Activated effector memory CD4-positive, alpha-beta T cell treated with Interleukin-2 at 50 U/mL for 16 hours (primary cell): Measurements from ENCODE around the gene XRCC4.
"Not testable (repeated sequence)": the region's sequence is repeated elsewhere in the genome, so short reads cannot be mapped to it uniquely, and the experiment has no call there.

Experiments used
- DNase-seq: peaks from one replicate; pipeline ENCODE4 v3.0.0-alpha.2; 2020

XRCC4 gene

DNA sequence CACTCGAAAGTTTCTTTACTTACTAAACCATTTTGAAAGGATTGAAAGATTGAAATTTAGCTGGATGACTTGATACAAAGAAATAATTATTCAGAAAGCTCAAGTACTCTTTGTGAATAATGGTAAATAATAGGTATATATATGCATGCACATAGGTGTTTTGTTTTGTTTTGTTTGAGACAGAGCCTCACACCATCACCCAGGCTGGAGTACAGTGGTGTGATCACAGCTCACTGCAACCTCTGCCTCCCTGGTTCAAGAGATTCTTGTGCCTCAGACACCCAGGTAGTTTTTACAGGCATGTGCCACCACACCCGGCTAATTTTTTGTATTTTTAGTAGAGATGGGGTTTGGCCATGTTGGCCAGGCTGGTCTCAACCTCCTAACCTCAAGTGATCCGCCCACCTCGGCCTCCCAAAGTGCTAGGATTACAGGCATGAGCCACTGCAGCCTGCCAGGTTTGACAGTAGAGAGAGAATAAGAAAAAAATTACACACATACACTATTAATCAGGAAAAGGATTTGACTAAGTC lies 278.2 kb downstream of the XRCC4 start:
- DNase-seq: not testable (repeated sequence)

DNA sequence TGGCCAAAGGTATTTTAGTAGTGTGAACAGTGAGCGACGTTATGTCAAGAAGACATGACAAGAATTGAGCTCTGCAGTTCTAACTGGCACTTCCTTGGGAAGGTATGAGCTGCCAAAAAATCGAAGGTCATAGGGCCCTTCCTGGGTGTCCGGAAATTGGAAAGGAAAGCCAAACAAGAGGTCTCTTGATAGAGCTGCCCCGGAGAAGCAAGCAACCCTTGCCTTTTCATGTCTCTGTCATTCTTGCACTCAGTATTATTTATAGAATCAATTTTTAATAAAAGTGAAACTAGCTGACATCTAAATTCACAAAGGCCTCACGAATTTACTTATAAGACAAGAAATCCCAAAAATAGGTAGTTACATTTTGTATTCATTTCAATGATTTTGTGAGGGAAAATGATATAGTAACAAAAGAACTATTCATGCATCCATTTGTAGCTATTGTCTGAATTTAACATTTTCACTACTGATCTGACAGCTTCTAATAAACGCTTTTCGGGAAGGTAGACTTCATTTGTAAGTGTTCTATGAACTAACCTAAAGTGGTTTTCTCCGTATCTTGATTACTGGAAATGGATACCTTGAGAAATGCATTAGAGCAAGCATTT lies 280.4 kb downstream of the XRCC4 start:
- no peak for DNase-seq

DNA sequence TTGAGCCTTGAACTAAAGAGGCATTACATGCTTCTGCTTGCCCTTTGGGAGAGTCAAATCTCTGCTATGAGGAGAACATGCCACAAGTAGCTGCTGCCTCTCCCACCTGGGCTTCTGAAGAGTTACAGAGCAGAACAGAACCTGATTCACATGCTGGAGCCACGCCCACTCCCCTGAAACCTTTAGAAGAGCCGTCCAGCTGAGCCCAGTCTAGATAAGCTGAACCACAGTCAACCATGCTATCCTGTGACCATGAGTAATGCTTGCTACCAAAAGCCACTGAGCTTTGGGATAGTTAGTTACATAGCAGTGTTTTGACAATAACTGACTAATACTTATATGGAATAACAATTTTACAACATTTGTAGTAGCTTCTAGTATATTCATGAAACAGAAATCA lies 283.2 kb downstream of the XRCC4 start:
- no peak for DNase-seq

DNA sequence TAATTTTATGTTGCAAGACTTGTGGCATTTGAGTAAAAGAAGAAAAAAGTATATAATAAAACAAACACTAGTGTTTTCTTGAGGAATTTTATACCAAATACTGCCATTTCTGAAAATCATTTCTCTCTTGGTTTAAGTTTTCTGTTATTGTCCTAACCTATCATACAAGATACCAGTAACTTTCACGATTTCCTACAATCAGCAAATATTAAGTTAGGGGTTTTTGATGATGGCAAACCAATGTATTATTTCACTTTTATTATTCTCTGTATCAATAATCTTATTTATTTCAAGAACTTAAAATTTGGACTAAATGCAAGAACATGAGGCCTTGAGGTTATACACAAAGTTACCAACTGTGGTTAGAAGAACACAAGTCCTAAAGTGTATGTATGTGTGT lies 285.2 kb downstream of the XRCC4 start:
- DNase-seq: no peak

DNA sequence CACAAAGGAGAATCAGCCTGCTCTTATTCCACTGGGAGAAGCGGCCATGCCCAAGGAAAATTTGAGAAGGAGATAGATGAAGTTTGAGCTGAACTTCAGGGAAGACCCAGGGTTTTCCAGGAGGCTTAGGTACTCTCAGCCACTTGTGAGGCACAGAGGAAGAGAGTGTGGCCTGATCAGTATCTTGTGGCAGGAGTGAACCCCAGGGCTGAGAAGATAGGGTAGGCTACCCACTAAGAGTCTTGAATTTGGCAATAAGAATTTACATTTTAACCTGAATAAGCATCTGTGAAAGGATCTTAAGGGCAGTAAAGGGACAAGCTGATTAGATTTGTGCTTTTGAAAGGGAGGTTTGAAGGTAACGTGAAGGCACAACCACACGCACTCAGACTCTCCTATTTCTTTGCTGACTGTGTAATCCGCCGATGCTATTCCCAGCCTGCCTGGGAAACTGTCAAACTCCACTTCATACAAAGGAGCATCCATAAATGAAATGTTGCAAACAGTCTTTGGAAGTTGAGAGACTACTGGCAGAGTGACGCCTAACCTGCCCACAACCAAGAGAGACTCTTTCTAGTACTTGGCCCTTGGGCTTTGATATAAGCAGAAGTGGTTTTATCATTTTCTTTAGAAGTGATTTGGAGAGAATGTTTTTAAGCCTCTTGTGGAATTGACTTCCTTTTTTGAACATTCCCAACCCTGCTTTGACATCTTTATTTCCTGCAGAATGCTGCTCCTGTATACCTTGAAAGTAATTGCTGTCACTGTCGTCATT lies 286.0 kb downstream of the XRCC4 start:
- DNase-seq: no peak

DNA sequence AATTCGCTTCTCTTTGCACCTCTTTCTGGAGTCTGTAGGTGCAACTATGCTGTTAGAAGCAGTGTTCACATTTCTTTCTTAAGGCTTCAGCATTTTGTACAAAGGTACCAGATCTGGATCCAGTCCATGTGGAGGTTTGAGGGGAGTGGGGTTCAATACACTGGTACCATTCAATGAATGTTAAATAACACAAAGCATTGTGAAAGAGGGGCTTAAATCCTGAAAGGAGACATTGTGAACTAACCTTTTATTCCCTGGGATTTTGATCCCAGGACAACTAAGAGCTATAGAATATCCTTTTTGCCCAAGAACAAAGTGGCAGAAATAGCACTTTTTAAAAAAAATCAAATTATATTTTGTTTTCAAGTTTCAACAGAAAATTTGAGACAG lies 286.5 kb downstream of the XRCC4 start:
- no peak for DNase-seq

DNA sequence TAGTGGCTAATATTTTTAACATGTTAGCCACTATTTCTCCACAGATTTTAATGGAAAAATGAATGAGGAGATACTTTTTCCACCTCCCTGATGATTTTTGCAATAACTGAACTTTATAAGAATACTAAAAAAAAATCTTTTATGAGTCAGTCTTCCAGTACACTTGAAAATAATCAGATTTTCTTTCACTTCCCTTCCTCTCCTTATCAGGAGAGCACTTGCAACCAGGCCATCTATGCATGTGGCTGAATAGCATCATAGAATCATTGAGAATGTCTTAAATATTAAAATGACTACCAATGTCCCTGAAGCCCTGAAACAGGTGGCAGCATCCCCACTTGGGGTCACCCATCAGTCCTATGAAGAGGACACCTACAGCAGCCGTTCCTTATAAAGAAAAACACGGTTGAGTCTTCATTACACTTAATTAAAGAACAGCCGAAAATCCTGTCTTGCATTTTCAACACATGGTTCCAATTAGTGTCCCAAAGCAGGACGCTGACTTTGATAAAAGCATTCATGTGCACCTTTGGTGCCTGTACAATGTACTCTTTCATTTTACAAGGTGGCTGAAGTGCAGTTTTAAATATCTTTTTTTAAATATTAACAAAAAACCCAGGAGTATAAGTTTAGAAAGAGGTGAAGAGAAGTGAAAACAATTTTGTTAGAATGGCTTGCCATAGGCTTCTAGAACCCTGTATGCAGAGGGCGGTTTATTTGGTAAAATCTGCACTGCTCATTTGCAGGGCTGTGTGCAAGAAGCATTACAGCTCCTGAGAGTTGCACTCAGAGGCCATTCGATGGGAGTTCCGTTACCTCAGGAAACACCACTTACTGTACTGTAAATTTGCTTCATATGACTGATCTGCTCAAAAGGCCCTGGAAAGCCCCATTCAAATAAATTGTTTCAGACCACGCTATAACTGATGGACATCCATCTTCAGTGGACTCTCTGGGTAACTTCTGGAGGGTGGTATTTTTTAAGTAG lies 287.3 kb downstream of the XRCC4 start:
- DNase-seq: no peak

DNA sequence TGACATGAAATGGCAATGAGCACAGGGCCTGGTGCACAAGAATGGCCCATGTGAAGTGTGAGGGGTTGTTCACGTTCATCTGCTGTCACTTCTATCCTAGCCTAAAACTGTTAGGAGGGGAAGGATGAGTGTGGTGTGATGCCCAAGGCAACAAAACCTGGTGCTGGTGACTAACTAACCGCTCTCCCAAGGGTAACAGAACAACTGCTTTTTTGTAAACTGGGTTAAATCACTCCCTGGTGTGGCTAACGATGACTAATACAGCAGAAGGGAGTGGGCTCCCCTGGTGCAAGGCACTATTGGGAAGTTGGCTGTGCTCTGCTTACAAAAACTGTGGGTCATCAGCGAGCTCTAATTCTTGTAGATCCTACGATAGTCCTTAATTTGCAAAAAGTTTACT lies 291.0 kb downstream of the XRCC4 start:
- no peak for DNase-seq

DNA sequence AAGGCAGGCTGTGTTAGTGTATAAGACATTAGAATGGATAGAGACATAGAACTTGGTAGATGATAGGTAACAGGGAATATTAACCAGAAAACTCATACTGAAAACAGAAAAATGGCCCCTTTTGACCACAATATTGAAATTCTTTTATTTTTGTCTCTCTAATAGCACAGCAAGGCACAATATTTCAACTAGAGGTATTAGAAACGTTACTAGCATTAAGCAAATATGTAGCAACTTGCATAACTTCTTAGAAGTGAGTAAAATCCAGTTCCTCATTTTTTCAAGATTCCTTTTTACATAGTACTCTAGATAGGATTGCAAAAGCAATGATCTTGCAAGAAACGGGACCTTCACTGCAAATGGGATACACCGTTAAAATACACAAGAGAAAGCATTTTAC lies 291.5 kb downstream of the XRCC4 start:
- no peak for DNase-seq

DNA sequence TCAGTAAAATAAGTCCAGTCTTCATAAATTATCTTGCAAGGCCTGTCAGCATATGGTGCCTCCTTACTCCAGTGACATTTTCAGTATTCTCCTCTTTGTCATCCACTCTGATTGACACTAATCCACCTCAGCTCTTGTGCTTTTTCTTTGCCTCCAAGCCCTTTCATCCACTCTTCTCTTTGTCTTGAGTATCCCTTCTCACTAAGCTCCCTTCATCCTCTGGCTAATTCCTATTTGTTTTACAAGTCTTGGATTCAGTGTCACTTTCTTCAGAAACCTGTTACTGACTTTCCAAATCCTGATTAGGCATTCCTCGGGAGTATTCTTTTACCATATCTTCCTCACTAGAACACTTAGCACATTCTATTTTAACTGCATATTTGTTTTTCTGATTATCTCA lies 293.6 kb downstream of the XRCC4 start:
- DNase-seq: no peak

DNA sequence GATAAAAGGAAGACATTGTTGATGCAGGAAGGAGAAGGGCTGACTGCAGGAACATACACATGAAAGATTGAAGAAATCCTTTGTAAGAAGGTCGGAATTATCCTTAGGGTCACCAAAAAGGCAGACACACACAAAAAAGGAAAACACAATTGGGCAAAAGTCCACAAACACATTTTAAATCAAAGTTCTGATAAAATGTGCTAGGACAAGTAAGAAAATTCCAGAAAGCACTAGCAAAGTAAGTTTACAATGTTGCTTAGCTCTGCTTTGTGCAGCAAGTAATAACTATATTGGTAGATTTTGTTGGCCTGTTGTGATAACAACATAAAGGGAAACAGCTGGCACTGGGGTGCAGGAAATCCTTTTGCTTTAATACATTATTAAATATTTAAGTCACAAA lies 294.4 kb downstream of the XRCC4 start:
- no peak for DNase-seq

DNA sequence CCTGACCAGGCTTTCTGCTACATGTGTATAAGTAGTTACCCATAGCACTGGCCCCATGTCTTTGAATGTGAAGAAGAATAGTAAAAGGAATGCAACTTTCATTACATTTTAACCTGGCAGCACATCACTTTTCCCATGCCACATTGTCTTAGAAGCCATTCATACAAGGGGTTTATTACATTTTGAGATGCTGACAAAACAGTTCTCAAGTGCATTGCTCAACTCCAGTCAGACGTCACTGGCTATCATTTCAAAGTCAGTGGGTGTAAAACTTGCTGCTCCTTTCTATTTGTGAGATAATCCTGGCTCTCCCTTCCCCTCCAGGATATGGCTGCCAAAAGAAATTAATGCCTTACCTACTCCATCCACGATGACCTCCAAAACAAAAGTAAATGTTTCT lies 297.2 kb downstream of the XRCC4 start:
- no peak for DNase-seq

DNA sequence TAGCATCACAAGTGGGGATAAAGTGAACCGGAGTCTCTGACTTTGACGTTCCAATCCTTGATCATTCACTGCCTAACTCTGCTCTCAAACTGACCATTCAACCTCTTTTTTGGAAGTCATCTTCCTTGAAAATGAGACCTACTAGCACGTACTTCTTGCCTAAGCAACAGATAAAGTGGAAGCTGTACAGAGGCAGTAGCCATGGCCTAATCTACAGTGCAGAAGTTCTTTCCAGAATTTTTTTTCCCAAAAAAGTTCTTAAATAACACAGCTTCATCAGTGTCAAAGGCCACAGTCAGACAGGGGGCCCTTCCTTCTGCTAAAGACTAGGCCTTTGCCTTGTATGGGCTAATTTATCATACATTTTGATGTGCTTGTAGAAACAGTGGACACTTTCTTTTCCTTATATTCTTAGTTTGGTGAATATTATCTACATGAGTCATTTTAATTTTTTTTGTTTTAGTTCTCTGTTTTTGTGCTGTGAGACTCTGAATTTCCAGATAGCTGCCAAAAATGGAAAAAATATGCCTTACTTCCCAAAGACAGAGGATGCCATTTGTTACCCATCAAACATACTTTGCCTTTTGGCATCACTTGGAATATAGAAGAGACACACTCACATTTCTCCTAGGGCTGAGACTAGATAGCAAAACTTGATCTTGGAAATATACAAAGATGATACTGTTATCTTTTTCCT lies 297.9 kb downstream of the XRCC4 start:
- DNase-seq: no peak

DNA sequence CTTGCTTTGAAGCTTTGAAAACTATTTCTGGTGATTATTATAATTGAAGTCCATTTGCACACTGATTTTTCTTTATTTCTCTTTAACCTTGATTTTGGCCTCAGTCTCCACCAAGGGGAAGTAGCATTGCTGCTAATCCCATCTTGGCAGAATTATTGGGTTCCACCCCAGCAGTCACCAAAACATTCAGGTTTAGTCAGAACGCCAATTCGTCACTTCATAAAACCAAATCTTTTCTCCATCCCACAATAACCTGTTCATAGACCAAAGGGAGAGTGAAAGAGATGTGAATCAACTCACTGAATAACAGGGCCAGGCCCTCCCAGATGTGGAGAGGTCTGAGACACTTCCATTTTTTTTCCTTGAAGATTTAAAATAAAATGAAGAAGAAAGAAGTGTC lies 299.1 kb downstream of the XRCC4 start:
- DNase-seq: no peak

DNA sequence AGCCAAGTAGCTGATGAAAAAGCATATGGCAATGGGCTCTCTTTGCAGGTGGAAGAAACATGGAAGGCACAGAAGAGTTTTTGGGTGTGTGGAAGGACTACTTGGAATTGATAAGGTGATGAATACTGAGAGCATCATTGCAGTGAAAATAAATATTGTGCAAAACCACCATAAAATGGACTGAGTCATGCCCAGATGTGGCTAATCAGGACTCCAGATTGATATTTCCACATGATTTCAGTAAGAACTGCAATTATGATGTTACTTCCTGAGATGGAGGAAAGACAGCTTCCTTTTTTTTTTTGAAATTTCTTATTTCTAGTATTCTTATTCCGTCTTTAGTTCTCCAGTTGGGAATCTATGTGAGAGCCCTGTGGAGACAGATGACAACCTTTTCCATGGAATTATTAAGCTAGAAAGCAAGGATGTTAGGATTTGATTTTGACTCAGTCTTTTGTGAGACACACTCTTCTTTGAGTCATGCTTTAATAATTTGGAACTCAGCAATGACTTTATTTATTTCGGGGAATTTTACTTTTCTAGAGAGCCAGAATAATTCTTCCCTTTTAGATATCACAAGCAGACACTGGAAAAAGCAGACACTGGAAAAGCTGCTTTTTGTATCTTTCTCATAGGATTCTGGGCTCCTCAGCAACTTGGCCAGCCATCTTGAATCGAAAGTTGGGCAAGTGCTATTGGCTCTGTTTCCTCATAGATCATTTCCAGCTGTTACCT lies 300.0 kb downstream of the XRCC4 start:
- DNase-seq: no peak

DNA sequence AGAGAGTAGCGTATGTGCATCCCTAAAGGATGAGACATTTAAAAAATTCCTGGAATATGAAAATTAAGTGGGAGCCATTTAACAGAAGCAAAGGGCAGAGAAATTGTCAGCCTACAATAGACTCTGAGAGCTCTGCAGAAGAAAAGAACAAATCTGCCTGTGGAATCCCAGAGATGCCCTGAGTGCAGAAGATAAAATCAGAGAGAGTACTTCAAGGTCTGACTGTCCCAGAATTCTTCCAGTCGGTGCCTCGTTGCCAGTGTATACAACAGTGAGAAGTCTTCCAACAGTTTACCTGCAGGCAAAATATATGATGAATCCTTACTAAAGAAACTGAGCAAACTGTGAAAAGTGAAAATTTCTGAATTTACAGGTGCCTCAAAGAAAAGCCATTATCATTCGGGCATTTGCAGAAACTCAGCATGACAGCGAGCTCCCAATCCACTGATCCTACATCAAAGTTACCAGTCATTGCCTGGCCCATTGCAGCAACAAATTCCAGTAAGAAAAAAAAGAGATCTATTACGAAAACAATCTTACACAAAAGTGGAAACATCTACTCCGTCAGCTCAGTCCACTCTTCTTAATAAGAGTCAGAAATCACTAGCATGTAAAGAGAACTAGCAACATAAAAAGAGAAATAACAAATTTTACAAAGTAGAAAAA lies 301.4 kb downstream of the XRCC4 start:
- no peak for DNase-seq

DNA sequence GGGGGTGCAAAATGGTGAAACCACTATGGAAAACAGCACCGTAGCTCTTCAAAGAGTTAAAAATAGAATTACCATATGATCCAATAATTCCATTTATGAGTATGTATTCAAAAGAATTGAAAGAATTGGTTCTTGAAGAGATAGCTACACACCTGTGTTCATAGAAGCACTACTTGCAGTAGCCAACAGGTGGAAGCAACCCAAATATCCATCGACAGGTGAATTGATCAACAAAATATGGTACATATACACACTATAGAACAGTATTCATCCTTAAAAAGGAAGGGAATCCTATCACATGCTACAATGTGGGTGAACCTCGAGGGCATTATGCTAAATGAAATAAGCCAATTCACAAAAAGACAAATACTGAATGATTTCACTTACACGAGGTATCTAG lies 308.5 kb downstream of the XRCC4 start:
- no peak for DNase-seq

DNA sequence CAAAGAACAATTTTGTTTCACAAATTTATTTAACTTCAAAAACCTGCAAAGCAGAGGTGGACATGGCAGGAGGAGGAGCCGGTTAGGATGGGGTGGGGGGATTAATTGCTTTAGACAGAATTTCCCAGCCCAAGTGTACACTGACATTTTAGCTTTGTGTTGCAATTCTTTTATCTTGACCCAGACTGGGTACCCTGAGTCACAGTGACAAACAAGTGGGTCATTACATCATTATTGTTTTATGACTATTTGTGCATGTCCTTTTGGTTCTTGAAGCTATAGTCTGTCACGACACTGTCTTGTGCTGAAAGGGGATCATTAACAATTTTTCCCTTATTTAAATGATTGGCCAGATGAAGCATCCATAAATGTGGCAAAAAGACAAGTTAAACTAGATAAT lies 309.7 kb downstream of the XRCC4 start:
- DNase-seq: no peak

DNA sequence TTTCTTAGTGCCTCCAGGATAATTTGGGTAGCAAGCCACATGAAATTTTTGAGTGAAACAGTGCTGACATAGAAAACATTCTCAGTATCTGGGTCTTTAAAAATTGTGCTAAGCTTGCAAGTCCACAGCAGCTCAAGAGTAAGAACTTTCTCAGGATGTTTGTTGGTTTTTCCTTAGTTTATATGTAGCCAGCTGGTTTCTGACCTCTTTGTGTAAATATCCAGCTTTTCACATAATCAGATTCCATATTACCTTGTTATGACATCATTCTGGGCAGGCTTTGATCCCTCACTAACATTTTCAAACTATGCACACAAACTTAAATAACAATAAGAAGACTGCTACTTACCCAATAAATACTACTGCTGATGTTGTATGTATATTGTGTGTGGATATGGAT lies 311.3 kb downstream of the XRCC4 start:
- no peak for DNase-seq

DNA sequence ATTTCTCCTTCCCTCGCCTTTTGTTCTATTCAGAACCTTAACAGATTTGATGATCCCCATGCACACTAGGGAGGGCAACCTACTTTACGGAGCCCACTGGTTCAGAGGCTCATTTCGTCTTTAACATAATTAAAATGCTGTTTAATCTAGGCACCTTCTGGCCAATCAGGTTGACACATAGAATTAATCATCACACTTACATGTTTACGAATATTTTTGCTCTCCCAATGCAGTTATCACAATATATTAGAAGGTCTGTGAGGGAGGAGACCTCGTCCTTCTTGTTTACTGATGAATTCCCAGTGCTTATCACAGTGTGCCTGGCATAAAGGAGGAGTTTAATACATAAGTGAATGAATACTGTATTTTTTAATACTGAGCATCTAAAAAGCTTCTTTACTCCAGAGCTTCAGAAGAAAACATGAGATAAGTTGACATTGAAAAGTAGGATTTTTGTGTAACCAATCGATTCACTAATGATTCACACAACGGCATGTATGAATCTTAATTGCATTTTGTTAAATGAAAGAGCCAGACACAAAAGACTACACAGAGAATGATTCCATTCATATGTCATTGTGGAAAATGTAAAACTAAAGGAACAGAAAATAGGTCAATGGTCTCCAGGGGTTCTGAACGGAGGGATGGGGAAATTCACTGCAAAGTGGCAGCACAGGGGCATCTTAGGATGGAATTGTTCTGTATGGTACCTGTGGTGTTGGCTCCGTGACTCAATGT lies 315.6 kb downstream of the XRCC4 start:
- no peak for DNase-seq

DNA sequence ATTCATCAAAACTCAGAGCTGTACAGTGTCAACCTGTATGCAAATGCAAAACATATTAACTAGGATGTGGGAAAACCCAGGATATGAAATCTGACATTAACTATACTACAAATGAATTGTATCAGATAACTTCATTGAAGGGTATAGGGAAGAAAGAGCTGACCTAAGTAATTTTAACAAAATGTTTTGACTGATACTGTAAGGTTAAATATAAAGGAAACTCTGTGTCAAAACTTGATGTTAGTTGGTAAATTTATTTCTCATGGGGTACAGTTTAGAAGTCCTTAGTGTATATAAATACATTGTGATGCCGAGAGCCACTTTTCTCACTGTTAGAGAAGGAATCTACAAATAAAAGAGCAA lies 316.1 kb downstream of the XRCC4 start:
- no peak for DNase-seq
